ENCODE data around the gene ZNF699.
"Not testable (repeated sequence)": the region's sequence is repeated elsewhere in the genome, so short reads cannot be mapped to it uniquely, and the experiment has no call there.

The ZNF699 gene

GRCh38 chr19:9323557-9323918 is 13.9 kb upstream of the ZNF699 start:
- peak overlapping the region; percentile 86 to 96 for H3K4me3 ChIP-seq (ENCODE audit: low read depth in 1 of 2, low read length in 2 of 2)
- peak overlapping the region; percentile 88 for H3K27ac ChIP-seq (ENCODE audit: low read length)
- peaks cover 6 to 25% of the 10 kb centered on the region in 2 donors for H3K9me3 ChIP-seq (ENCODE audit: control insufficient read depth in 1 of 2, low read length in 2 of 2)

GRCh38 chr19:9322201-9322600 is 12.6 kb upstream of the ZNF699 start:
- peaks cover 0 to 11% of the 10 kb centered on the region in 2 donors for H3K4me1 ChIP-seq (ENCODE audit: control insufficient read depth in 1 of 2, insufficient read depth in 2 of 2, low read length in 2 of 2)
- H3K9me3 ChIP-seq (ENCODE audit: control insufficient read depth in 1 of 2, low read length in 2 of 2) = peaks cover 0 to 12% of the 10 kb centered on the region in 2 donors
- H3K27ac ChIP-seq (ENCODE audit: low read length); H3K4me3 ChIP-seq (ENCODE audit: low read depth in 1 of 2, low read length in 2 of 2); H3K27me3 ChIP-seq (ENCODE audit: low read depth, low read length): not testable (repeated sequence)
- peaks cover 0 to 17% of the 10 kb centered on the region in 2 donors for H3K36me3 ChIP-seq (ENCODE audit: control insufficient read depth in 1 of 2, insufficient read depth in 2 of 2, low read length in 2 of 2)

More at GRCh38 chr19:9323557-9323918, 13.9 kb upstream of the ZNF699 start:
- no peaks in the 10 kb centered on the region for H3K27me3 ChIP-seq (ENCODE audit: low read depth, low read length)
- peaks cover 0 to 11% of the 10 kb centered on the region in 2 donors for H3K4me1 ChIP-seq (ENCODE audit: control insufficient read depth in 1 of 2, insufficient read depth in 2 of 2, low read length in 2 of 2)
- peaks cover 0 to 30% of the 10 kb centered on the region in 2 donors for H3K36me3 ChIP-seq (ENCODE audit: control insufficient read depth in 1 of 2, insufficient read depth in 2 of 2, low read length in 2 of 2)

- H3K27me3 ChIP-seq (ENCODE audit: low read depth, low read length); H3K27ac ChIP-seq (ENCODE audit: low read length); H3K9me3 ChIP-seq (ENCODE audit: control insufficient read depth in 1 of 2, low read length in 2 of 2); H3K4me3 ChIP-seq (ENCODE audit: low read depth in 1 of 2, low read length in 2 of 2): not testable (repeated sequence)
- Histone ChIP-seq H3K4me1 (ENCODE audit: control insufficient read depth in 1 of 2, insufficient read depth in 2 of 2, low read length in 2 of 2) (peaks cover 0 to 11% of the 10 kb centered on the region in 2 donors), H3K36me3 (ENCODE audit: control insufficient read depth in 1 of 2, insufficient read depth in 2 of 2, low read length in 2 of 2) (peaks cover 0 to 13% of the 10 kb centered on the region in 2 donors)
These were observed 12.1 kb upstream of the ZNF699 start for GRCh38 chr19:9321756-9322155.

GRCh38 chr19:9321338-9321737 is 11.7 kb upstream of the ZNF699 start:
- Histone ChIP-seq H3K9me3 (ENCODE audit: control insufficient read depth in 1 of 2, low read length in 2 of 2) (peaks cover 0 to 8% of the 10 kb centered on the region in 2 donors), H3K27me3 (ENCODE audit: low read depth, low read length) (no peaks in the 10 kb centered on the region), H3K36me3 (ENCODE audit: control insufficient read depth in 1 of 2, insufficient read depth in 2 of 2, low read length in 2 of 2) (peaks cover 0 to 9% of the 10 kb centered on the region in 2 donors), H3K4me3 (ENCODE audit: low read depth in 1 of 2, low read length in 2 of 2) (no peak overlapping the region), H3K4me1 (ENCODE audit: control insufficient read depth in 1 of 2, insufficient read depth in 2 of 2, low read length in 2 of 2) (peaks cover 0 to 11% of the 10 kb centered on the region in 2 donors), H3K27ac (ENCODE audit: low read length) (no peak overlapping the region)

GRCh38 chr19:9313756-9314155 is 4.1 kb upstream of the ZNF699 start:
- no peaks in the 10 kb centered on the region for H3K27me3 ChIP-seq (ENCODE audit: low read depth, low read length)
- no peak overlapping the region for H3K27ac ChIP-seq (ENCODE audit: low read length)
- H3K9me3 ChIP-seq (ENCODE audit: control insufficient read depth in 1 of 2, low read length in 2 of 2) = peaks cover 0 to 8% of the 10 kb centered on the region in 2 donors
- H3K4me1 ChIP-seq (ENCODE audit: control insufficient read depth in 1 of 2, insufficient read depth in 2 of 2, low read length in 2 of 2) = peaks cover under 1 to 2% of the 10 kb centered on the region in 2 donors
- H3K4me3 ChIP-seq (ENCODE audit: low read depth in 1 of 2, low read length in 2 of 2) = no peak overlapping the region
- no peaks in the 10 kb centered on the region for H3K36me3 ChIP-seq (ENCODE audit: control insufficient read depth in 1 of 2, insufficient read depth in 2 of 2, low read length in 2 of 2)

GRCh38 chr19:9309974-9310446 is 372 bp upstream of the ZNF699 start:
- Histone ChIP-seq H3K27me3 (ENCODE audit: low read depth, low read length) (no peaks in the 10 kb centered on the region), H3K27ac (ENCODE audit: low read length) (peak overlapping the region; percentile 89), H3K4me1 (ENCODE audit: control insufficient read depth in 1 of 2, insufficient read depth in 2 of 2, low read length in 2 of 2) (peaks cover 4 to 10% of the 10 kb centered on the region in 2 donors), H3K9me3 (ENCODE audit: control insufficient read depth in 1 of 2, low read length in 2 of 2) (peaks cover 0 to 6% of the 10 kb centered on the region in 2 donors), H3K36me3 (ENCODE audit: control insufficient read depth in 1 of 2, insufficient read depth in 2 of 2, low read length in 2 of 2) (peaks cover 0 to 14% of the 10 kb centered on the region in 2 donors), H3K4me3 (ENCODE audit: low read depth in 1 of 2, low read length in 2 of 2) (peak overlapping the region; percentile 89 to 91)

GRCh38 chr19:9308091-9308770 is 1.4 kb downstream of the ZNF699 start:
- peaks cover 0 to 10% of the 10 kb centered on the region in 2 donors for H3K9me3 ChIP-seq (ENCODE audit: control insufficient read depth in 1 of 2, low read length in 2 of 2)
- H3K36me3 ChIP-seq (ENCODE audit: control insufficient read depth in 1 of 2, insufficient read depth in 2 of 2, low read length in 2 of 2) = peaks cover 11 to 32% of the 10 kb centered on the region in 2 donors
- no peaks in the 10 kb centered on the region for H3K27me3 ChIP-seq (ENCODE audit: low read depth, low read length)
- H3K27ac ChIP-seq (ENCODE audit: low read length) = no peak overlapping the region
- H3K4me3 ChIP-seq (ENCODE audit: low read depth in 1 of 2, low read length in 2 of 2) = peak overlapping the region; percentile 89 to 91
- H3K4me1 ChIP-seq (ENCODE audit: control insufficient read depth in 1 of 2, insufficient read depth in 2 of 2, low read length in 2 of 2) = peaks cover 4 to 10% of the 10 kb centered on the region in 2 donors

GRCh38 chr19:9306443-9306842 is 3.2 kb downstream of the ZNF699 start:
- Histone ChIP-seq H3K9me3 (ENCODE audit: control insufficient read depth in 1 of 2, low read length in 2 of 2) (peaks cover 3 to 23% of the 10 kb centered on the region in 2 donors), H3K27ac (ENCODE audit: low read length) (no peak overlapping the region), H3K4me3 (ENCODE audit: low read depth in 1 of 2, low read length in 2 of 2) (no peak overlapping the region), H3K36me3 (ENCODE audit: control insufficient read depth in 1 of 2, insufficient read depth in 2 of 2, low read length in 2 of 2) (peaks cover 24 to 49% of the 10 kb centered on the region in 2 donors), H3K27me3 (ENCODE audit: low read depth, low read length) (no peaks in the 10 kb centered on the region), H3K4me1 (ENCODE audit: control insufficient read depth in 1 of 2, insufficient read depth in 2 of 2, low read length in 2 of 2) (peaks cover 4 to 10% of the 10 kb centered on the region in 2 donors)

GRCh38 chr19:9296336-9296735 is 13.3 kb downstream of the ZNF699 start:
- Histone ChIP-seq H3K36me3 (ENCODE audit: control insufficient read depth in 1 of 2, insufficient read depth in 2 of 2, low read length in 2 of 2) (peaks cover 36 to 95% of the 10 kb centered on the region in 2 donors), H3K4me3 (ENCODE audit: low read depth in 1 of 2, low read length in 2 of 2) (peak overlapping the region; percentile 18 to 63), H3K4me1 (ENCODE audit: control insufficient read depth in 1 of 2, insufficient read depth in 2 of 2, low read length in 2 of 2) (no peaks in the 10 kb centered on the region), H3K9me3 (ENCODE audit: control insufficient read depth in 1 of 2, low read length in 2 of 2) (peaks cover 75 to 86% of the 10 kb centered on the region in 2 donors), H3K27me3 (ENCODE audit: low read depth, low read length) (no peaks in the 10 kb centered on the region), H3K27ac (ENCODE audit: low read length) (no peak overlapping the region)

- H3K36me3 ChIP-seq (ENCODE audit: control insufficient read depth in 1 of 2, insufficient read depth in 2 of 2, low read length in 2 of 2) = peaks cover 28 to 91% of the 10 kb centered on the region in 2 donors
- peak overlapping the region; percentile 18 to 63 for H3K4me3 ChIP-seq (ENCODE audit: low read depth in 1 of 2, low read length in 2 of 2)
- no peaks in the 10 kb centered on the region for H3K27me3 ChIP-seq (ENCODE audit: low read depth, low read length)
- H3K4me1 ChIP-seq (ENCODE audit: control insufficient read depth in 1 of 2, insufficient read depth in 2 of 2, low read length in 2 of 2) = no peaks in the 10 kb centered on the region
- no peak overlapping the region for H3K27ac ChIP-seq (ENCODE audit: low read length)
- peaks cover 66 to 79% of the 10 kb centered on the region in 2 donors for H3K9me3 ChIP-seq (ENCODE audit: control insufficient read depth in 1 of 2, low read length in 2 of 2)
These were observed 14.2 kb downstream of the ZNF699 start for GRCh38 chr19:9295411-9295849.

- Histone ChIP-seq H3K4me3 (ENCODE audit: low read depth in 1 of 2, low read length in 2 of 2) (peak overlapping the region; percentile 22 to 50), H3K9me3 (ENCODE audit: control insufficient read depth in 1 of 2, low read length in 2 of 2) (peaks cover 32 to 63% of the 10 kb centered on the region in 2 donors), H3K36me3 (ENCODE audit: control insufficient read depth in 1 of 2, insufficient read depth in 2 of 2, low read length in 2 of 2) (peaks cover 0 to 60% of the 10 kb centered on the region in 2 donors), H3K27ac (ENCODE audit: low read length) (no peak overlapping the region), H3K4me1 (ENCODE audit: control insufficient read depth in 1 of 2, insufficient read depth in 2 of 2, low read length in 2 of 2) (no peaks in the 10 kb centered on the region), H3K27me3 (ENCODE audit: low read depth, low read length) (no peaks in the 10 kb centered on the region)
These were observed 20.3 kb downstream of the ZNF699 start for GRCh38 chr19:9289231-9289884.
